IPS DF 6.9 (cell line): ENCODE results near the gene MYO5A.

Experiments used
- DNase-seq: peaks from one replicate; pipeline ENCODE4 v3.0.0-alpha.2; 2013; ENCODE audit warnings: low read depth, low spot score
- H3K27ac ChIP-seq: one replicate; pipeline ENCODE4 v1.5.1; 2013; ENCODE audit warnings: low read length, control low read depth
- H3K27me3 ChIP-seq: 2 replicates; pipeline ENCODE4 v1.6.1; 2013; ENCODE audit warnings: mild to moderate bottlenecking, low read length; ENCODE audit not compliant: control insufficient read depth, insufficient read depth
- H3K36me3 ChIP-seq: 2 replicates; pipeline ENCODE4 v1.6.1; 2013; ENCODE audit warnings: low read length; ENCODE audit not compliant: control insufficient read depth, insufficient read depth
- H3K4me1 ChIP-seq: 2 replicates; pipeline ENCODE4 v1.6.1; 2013; ENCODE audit warnings: low read length; ENCODE audit not compliant: control insufficient read depth, insufficient read depth
- H3K4me3 ChIP-seq: 2 replicates; pipeline ENCODE4 v1.5.1; 2013; ENCODE audit warnings: mild to moderate bottlenecking, low read length
- H3K9me3 ChIP-seq: 2 replicates; pipeline ENCODE4 v1.6.1; 2013; ENCODE audit warnings: low read length, inconsistent platforms; ENCODE audit not compliant: control insufficient read depth, insufficient read depth
- WGBS: extraction: QIAGEN DNeasy Blood & Tissue Kit; methylation state at CpG from one replicate; pipeline ENCODE4 v1.1.7; 2013; ENCODE audit warnings: mixed read lengths, missing lambda C conversion rate; ENCODE audit not compliant: insufficient read length, insufficient coverage; 5-methylcytosine and 5-hydroxymethylcytosine counted together

MYO5A gene

GRCh38 chr15:52324109-52324508 is 204.6 kb downstream of the MYO5A start:
- Histone ChIP-seq H3K27ac (no peak overlapping the region), H3K36me3 (peaks cover 1% of the 10 kb centered on the region; the same call in 1 of the 2 replicates), H3K4me1 (no peaks in the 10 kb centered on the region), H3K27me3 (no peaks in the 10 kb centered on the region), H3K9me3 (no peaks in the 10 kb centered on the region), H3K4me3 (no peak overlapping the region)
- no CpG with 5 or more reads among the region's 1 CpG for WGBS
- no peak for DNase-seq

GRCh38 chr15:52318729-52319500 is 209.8 kb downstream of the MYO5A start:
- Histone ChIP-seq H3K4me3 (no peak overlapping the region), H3K9me3 (no peaks in the 10 kb centered on the region), H3K27ac (no peak overlapping the region), H3K36me3 (0 out of 2 replicates have a peak, but pooled peaks cover 5% of the 10 kb centered on the region), H3K27me3 (no peaks in the 10 kb centered on the region), H3K4me1 (no peaks in the 10 kb centered on the region)
- WGBS, result no CpG with 5 or more reads among the region's 13 CpGs
- DNase-seq, result no peak

GRCh38 chr15:52317688-52318087 is 211.0 kb downstream of the MYO5A start:
- H3K36me3 ChIP-seq, result 0 out of 2 replicates have a peak, but pooled peaks cover 5% of the 10 kb centered on the region
- H3K4me3 ChIP-seq, result no peak overlapping the region
- no peak overlapping the region for H3K27ac ChIP-seq
- no peak for DNase-seq
- WGBS, result no CpG with 5 or more reads among the region's 2 CpGs
- no peaks in the 10 kb centered on the region for H3K4me1 ChIP-seq
- H3K9me3 ChIP-seq, result no peaks in the 10 kb centered on the region
- H3K27me3 ChIP-seq, result no peaks in the 10 kb centered on the region

GRCh38 chr15:52317022-52317421 is 211.7 kb downstream of the MYO5A start:
- DNase-seq, result no peak
- 0 out of 2 replicates have a peak, but pooled peaks cover 5% of the 10 kb centered on the region for H3K36me3 ChIP-seq
- H3K4me1 ChIP-seq, result no peaks in the 10 kb centered on the region
- no CpG with 5 or more reads among the region's 2 CpGs for WGBS
- H3K27ac ChIP-seq, result no peak overlapping the region
- H3K9me3 ChIP-seq, result no peaks in the 10 kb centered on the region
- no peak overlapping the region for H3K4me3 ChIP-seq
- H3K27me3 ChIP-seq, result no peaks in the 10 kb centered on the region

GRCh38 chr15:52309154-52309548 is 219.5 kb downstream of the MYO5A start:
- Histone ChIP-seq H3K27me3 (no peaks in the 10 kb centered on the region), H3K36me3 (no peaks in the 10 kb centered on the region), H3K4me3 (no peak overlapping the region), H3K4me1 (no peaks in the 10 kb centered on the region), H3K9me3 (no peaks in the 10 kb centered on the region), H3K27ac (no peak overlapping the region)
- no CpG with 5 or more reads among the region's 6 CpGs for WGBS
- no peak for DNase-seq

- H3K9me3 ChIP-seq, result no peaks in the 10 kb centered on the region
- no peaks in the 10 kb centered on the region for H3K36me3 ChIP-seq
- DNase-seq, result no peak
- H3K27me3 ChIP-seq, result no peaks in the 10 kb centered on the region
- no peak overlapping the region for H3K27ac ChIP-seq
- no peaks in the 10 kb centered on the region for H3K4me1 ChIP-seq
- WGBS, result no CpG with 5 or more reads among the region's 8 CpGs
- no peak overlapping the region for H3K4me3 ChIP-seq
Measured at GRCh38 chr15:52308446-52309153, 220.1 kb downstream of the MYO5A start.

- Histone ChIP-seq H3K4me1 (peaks cover 2% of the 10 kb centered on the region; the same call in 1 of the 2 replicates), H3K27ac (no peak overlapping the region), H3K4me3 (no peak overlapping the region), H3K36me3 (no peaks in the 10 kb centered on the region), H3K27me3 (no peaks in the 10 kb centered on the region), H3K9me3 (no peaks in the 10 kb centered on the region)
- no peak for DNase-seq
- WGBS, result 100% methylated on average over 1 of the region's 4 CpGs
Measured at GRCh38 chr15:52307847-52308246, 220.8 kb downstream of the MYO5A start.

- H3K27me3 ChIP-seq, result no peaks in the 10 kb centered on the region
Measured at GRCh38 chr15:52306270-52306669, 222.4 kb downstream of the MYO5A start.

GRCh38 chr15:52303093-52303772 is 225.4 kb downstream of the MYO5A start:
- Histone ChIP-seq H3K36me3 (no peaks in the 10 kb centered on the region), H3K27me3 (no peaks in the 10 kb centered on the region), H3K4me3 (no peak overlapping the region), H3K4me1 (peaks cover 2% of the 10 kb centered on the region; the same call in 1 of the 2 replicates), H3K9me3 (no peaks in the 10 kb centered on the region), H3K27ac (no peak overlapping the region)
- no peak for DNase-seq
- no CpG with 5 or more reads among the region's 3 CpGs for WGBS

More at GRCh38 chr15:52306270-52306669, 222.4 kb downstream of the MYO5A start:
- no CpG with 5 or more reads among the region's 1 CpG for WGBS
- peaks cover 2% of the 10 kb centered on the region; the same call in 1 of the 2 replicates for H3K4me1 ChIP-seq
- H3K4me3 ChIP-seq, result no peak overlapping the region
- no peaks in the 10 kb centered on the region for H3K36me3 ChIP-seq
- no peaks in the 10 kb centered on the region for H3K9me3 ChIP-seq
- no peak for DNase-seq
- no peak overlapping the region for H3K27ac ChIP-seq

GRCh38 chr15:52301265-52301847 is 227.3 kb downstream of the MYO5A start:
- no CpG with 5 or more reads among the region's 2 CpGs for WGBS
- Histone ChIP-seq H3K4me1 (peaks cover 2% of the 10 kb centered on the region; the same call in 1 of the 2 replicates), H3K9me3 (no peaks in the 10 kb centered on the region), H3K36me3 (no peaks in the 10 kb centered on the region), H3K27ac (no peak overlapping the region), H3K4me3 (no peak overlapping the region), H3K27me3 (no peaks in the 10 kb centered on the region)
- no peak for DNase-seq
